ENCODE measurements around the gene KLHL24. TPM values are rescaled to one million over a fixed set of nuclear protein-coding genes. Genes with fewer than 3 reads are reported as not detected.
"Not testable (repeated sequence)": the region's sequence is repeated elsewhere in the genome, so short reads cannot be mapped to it uniquely, and the experiment has no call there.

The KLHL24 gene
- polyA plus RNA-seq, 12 donors = 26.3 to 74.7 (median 35.3) TPM

GRCh38 chr3:183695569-183696364 is 60.3 kb downstream of the KLHL24 start:
- no peak for DNase-seq

- DNase-seq = no peak
Measured at GRCh38 chr3:183697123-183697609, 61.7 kb downstream of the KLHL24 start.

- DNase-seq = peak; percentile 57
Measured at GRCh38 chr3:183697610-183698317, 62.3 kb downstream of the KLHL24 start, which contains the start of gene YEATS2. Gene YEATS2, plus strand, starts transcription at chr3:183697797. Its CDS starts 17,366 bp downstream, at chr3:183715163.

- DNase-seq = peak; percentile 48
Measured at GRCh38 chr3:183698318-183698751, 62.9 kb downstream of the KLHL24 start.

- peak; percentile 41 for DNase-seq
Measured at GRCh38 chr3:183698756-183699155, 63.3 kb downstream of the KLHL24 start.

- DNase-seq = no peak
Measured at GRCh38 chr3:183699238-183699947, 64.0 kb downstream of the KLHL24 start.

GRCh38 chr3:183701744-183702143 is 66.3 kb downstream of the KLHL24 start:
- DNase-seq = no peak

GRCh38 chr3:183703892-183704291 is 68.5 kb downstream of the KLHL24 start:
- not testable (repeated sequence) for DNase-seq

GRCh38 chr3:183710231-183710630 is 74.8 kb downstream of the KLHL24 start:
- DNase-seq = no peak

GRCh38 chr3:183711516-183711915 is 76.1 kb downstream of the KLHL24 start:
- DNase-seq = no peak

GRCh38 chr3:183714622-183715021 is 79.2 kb downstream of the KLHL24 start:
- no peak for DNase-seq

GRCh38 chr3:183718012-183718411 is 82.6 kb downstream of the KLHL24 start:
- DNase-seq = no peak

GRCh38 chr3:183725387-183725786 is 90.0 kb downstream of the KLHL24 start:
- DNase-seq = no peak

GRCh38 chr3:183728204-183728603 is 92.8 kb downstream of the KLHL24 start:
- no peak for DNase-seq

GRCh38 chr3:183730361-183730760 is 94.9 kb downstream of the KLHL24 start:
- no peak for DNase-seq

- DNase-seq = no peak
Measured at GRCh38 chr3:183731611-183732010, 96.2 kb downstream of the KLHL24 start.

- no peak for DNase-seq
Measured at GRCh38 chr3:183733553-183733952, 98.1 kb downstream of the KLHL24 start.

Other genes with a start within 250 kb of the KLHL24 start
- gene MCF2L2, start 207.0 kb upstream of the KLHL24 start, polyA plus RNA-seq (ENCODE audit: insufficient read length in 12 of 12) = under 1 TPM in 10 of 12 donors, not detected in 2; 0.05 to 0.62 (median 0.38) TPM
- 1 to 10 TPM in 9 of 12 donors, under 1 TPM in 1, not detected in 2; 0.98 to 2.7 (median 1.8) TPM for gene KLHL6, start 79.9 kb upstream of the KLHL24 start, polyA plus RNA-seq (ENCODE audit: insufficient read length in 12 of 12)
- gene YEATS2, start 62.2 kb downstream of the KLHL24 start, polyA plus RNA-seq (ENCODE audit: insufficient read length in 12 of 12) = 10 to 100 TPM in 11 of 12 donors, not detected in 1; 27.5 to 44.3 (median 30.8) TPM
- gene MAP6D1, start 190.0 kb downstream of the KLHL24 start, polyA plus RNA-seq (ENCODE audit: insufficient read length in 12 of 12) = 10 to 100 TPM in 11 of 12 donors, not detected in 1; 11.8 to 35.4 (median 22.8) TPM
- 10 to 100 TPM in 11 of 12 donors, not detected in 1; 29.4 to 72.3 (median 31.5) TPM for gene PARL, start 249.3 kb downstream of the KLHL24 start, polyA plus RNA-seq (ENCODE audit: insufficient read length in 12 of 12)